Stomach (tissue), 9 donors: Measurements from ENCODE around the gene MRPL50. TPM values are rescaled to one million over a fixed set of nuclear protein-coding genes. Genes with fewer than 3 reads are reported as not detected.

Experiments
- DNase-seq, 2 donors: peaks; one replicate each; pipeline versions ENCODE4 v3.0.0 to v3.0.0-alpha.2; 2013 to 2019
- H3K27ac ChIP-seq, 5 donors: fragments of 200-600 bp in 4 of 5; sonication (generic) in 4 of 5; one replicate each; pipeline ENCODE4 v1.5.1; 2013 to 2019; ENCODE audit warnings: mild to moderate bottlenecking in 1 of 5, moderate library complexity in 1 of 5
- H3K27me3 ChIP-seq, 3 donors: fragments of 200-600 bp; sonication (generic); one replicate each; pipeline ENCODE4 v1.5.1; 2017 to 2019; ENCODE audit warnings: mixed run types in 1 of 3
- H3K36me3 ChIP-seq, 4 donors: fragments of 200-600 bp; sonication (generic); 1 replicate in 3 of 4; 2 replicates in 1 of 4; pipeline ENCODE4 v1.5.1; 2016 to 2019
- H3K4me1 ChIP-seq, 4 donors: fragments of 200-600 bp; sonication (generic); one replicate each; pipeline ENCODE4 v1.5.1; 2016 to 2019
- H3K4me3 ChIP-seq, 4 donors: fragments of 200-600 bp; sonication (generic) in 3 of 4; one replicate each; pipeline ENCODE4 v1.5.1; 2016 to 2019; ENCODE audit warnings: mild to moderate bottlenecking in 1 of 4
- H3K9me3 ChIP-seq, 4 donors: fragments of 200-600 bp; sonication (generic); one replicate each; pipeline ENCODE4 v1.5.1; 2016 to 2019
- CTCF ChIP-seq, 7 experiments: fragments of 450-650 bp in 4 of 7; fragments of 200-600 bp in 3 of 7; sonication (generic) in 3 of 7; IDR thresholded peaks; one replicate each; pipeline ENCODE4 v1.5.1; 2016 to 2019; ENCODE audit warnings: antibody characterized with exemption in 7 of 7, control low read depth in 2 of 7, mild to moderate bottlenecking in 1 of 7
- EP300 ChIP-seq: sonication (generic); formaldehyde crosslinking; IDR thresholded peaks from one replicate; pipeline ENCODE4 v1.6.1; 2017; ENCODE audit warnings: antibody characterized with exemption
- POLR2A ChIP-seq, 4 donors: fragments of 450-650 bp; IDR thresholded peaks; one replicate each; pipeline ENCODE4 v1.6.1; 2016; ENCODE audit warnings: antibody characterized with exemption in 4 of 4, control low read depth in 2 of 4, mild to moderate bottlenecking in 1 of 4, moderate library complexity in 1 of 4
- POLR2AphosphoS5 ChIP-seq, 3 donors: sonication (generic); formaldehyde crosslinking; IDR thresholded peaks; one replicate each; pipeline ENCODE4 v1.6.1; 2016; ENCODE audit warnings: antibody characterized with exemption in 3 of 3
- WGBS, 5 donors: extraction: QIAGEN DNeasy Blood & Tissue Kit in 3 of 5; methylation state at CpG; one replicate each; pipeline versions ENCODE4 v1.1.5 to v1.1.7; 2013 to 2018; 5-methylcytosine and 5-hydroxymethylcytosine counted together
- intact Hi-C: fragments of 100-400 bp; cut with DNase I; formaldehyde crosslinking; loops from one replicate; pipeline ENCODE4 v1.15.1; 2023; ENCODE audit warnings: low total_unique reads
- polyA plus RNA-seq, 3 donors: library from polyadenylated mRNA; stranded (reverse); fragments of 200-250 nt; gene quantifications; one replicate each; pipeline ENCODE4 v1.2.3, GENCODE V29; 2013
- total RNA-seq, 5 donors: library from RNA; depleted of rRNA; stranded (reverse); fragments of >200 nt; gene quantifications; one replicate each; pipeline versions ENCODE4 v1.1.0 to v1.2.3, GENCODE V29; 2014 to 2016
- donor health status: healthy with polysubstance abuse.
- donor health status: Bipolar disorder and iron deficiency.
- donor health status: healthy.

The MRPL50 gene
- total and polyA plus RNA-seq, 8 donors, result 0.87 to 46.1 (median 12.0) TPM

- DNase-seq, result peak; percentile 31 to 52
- intact Hi-C loops, result no loop called here
- 1 to 2% (median 1%) methylated on average over 21 to 28 of the region's 28 CpGs for WGBS, 5 donors
Observed at GRCh38 chr9:101398930-101399642, 668 bp upstream of the MRPL50 start.

GRCh38 chr9:101397746-101398067, 711 bp downstream of the MRPL50 start:
- Histone ChIP-seq H3K36me3 (peaks cover 20 to 28% (median 27%) of the 10 kb centered on the region in 4 donors), H3K9me3 (peaks cover 0 to 8% (median 0%) of the 10 kb centered on the region in 4 donors), H3K4me3 (peak overlapping the region; percentile 66 to 78 (median 71)), H3K27ac (peak overlapping the region in 4 of 5 donors; percentile 85 to 92 (median 88)), H3K27me3 (no peaks in the 10 kb centered on the region), H3K4me1 (peaks cover 17 to 54% (median 43%) of the 10 kb centered on the region in 4 donors)
- TF ChIP-seq EP300 (no peak), POLR2A (IDR thresholded peaks at IDR 0.05) (no peak), CTCF (IDR thresholded peaks at IDR 0.05) (no peak), POLR2AphosphoS5 (IDR thresholded peaks at IDR 0.05) (no peak)
- no peak for DNase-seq
- 3 to 9% (median 4%) methylated on average over 4 of the region's 4 CpGs for WGBS, 5 donors
- intact Hi-C loops, result no loop called here

More at GRCh38 chr9:101398930-101399642, 668 bp upstream of the MRPL50 start:
- Histone ChIP-seq H3K4me1 (peaks cover 17 to 54% (median 43%) of the 10 kb centered on the region in 4 donors), H3K4me3 (peak overlapping the region; percentile 66 to 78 (median 71)), H3K27ac (peak overlapping the region; percentile 67 to 92 (median 87)), H3K9me3 (peaks cover 0 to 15% (median 7%) of the 10 kb centered on the region in 4 donors), H3K36me3 (peaks cover 34 to 42% (median 41%) of the 10 kb centered on the region in 4 donors), H3K27me3 (no peaks in the 10 kb centered on the region)
- TF ChIP-seq CTCF (IDR thresholded peaks at IDR 0.05) (no peak), POLR2AphosphoS5 (IDR thresholded peaks at IDR 0.05) (no peak), EP300 (no peak), POLR2A (IDR thresholded peaks at IDR 0.05) (no peak)

GRCh38 chr9:101394687-101395086, 3.7 kb downstream of the MRPL50 start:
- Histone ChIP-seq H3K27ac (no peak overlapping the region), H3K9me3 (peaks cover 0 to 4% (median 0%) of the 10 kb centered on the region in 4 donors), H3K4me3 (no peak overlapping the region), H3K27me3 (no peaks in the 10 kb centered on the region), H3K36me3 (peaks cover 0 to 15% (median 13%) of the 10 kb centered on the region in 4 donors), H3K4me1 (peaks cover 11 to 32% (median 24%) of the 10 kb centered on the region in 4 donors)
- no peak for TF ChIP-seq POLR2A (IDR thresholded peaks at IDR 0.05)
- TF ChIP-seq EP300, result no peak
- TF ChIP-seq CTCF (IDR thresholded peaks at IDR 0.05), result no peak
- TF ChIP-seq POLR2AphosphoS5 (IDR thresholded peaks at IDR 0.05), result no peak
- DNase-seq, result no peak
- 89 to 96% (median 92%) methylated on average over 1 of the region's 1 CpG for WGBS, 5 donors
- intact Hi-C loops, result no loop called here

- intact Hi-C loops, result no loop called here
- peaks cover 0 to 4% (median 0%) of the 10 kb centered on the region in 4 donors for H3K9me3 ChIP-seq
- WGBS, 5 donors, result 97 to 100% (median 98%) methylated on average over 3 of the region's 3 CpGs
- no peak for DNase-seq
- no peak overlapping the region for H3K27ac ChIP-seq
- H3K4me1 ChIP-seq, result peaks cover 8 to 28% (median 20%) of the 10 kb centered on the region in 4 donors
- H3K27me3 ChIP-seq, result no peaks in the 10 kb centered on the region
- peaks cover 9 to 28% (median 24%) of the 10 kb centered on the region in 4 donors for H3K36me3 ChIP-seq
- H3K4me3 ChIP-seq, result no peak overlapping the region
- TF ChIP-seq POLR2A (IDR thresholded peaks at IDR 0.05), result no peak
- TF ChIP-seq EP300, result no peak
- no peak for TF ChIP-seq POLR2AphosphoS5 (IDR thresholded peaks at IDR 0.05)
- TF ChIP-seq CTCF (IDR thresholded peaks at IDR 0.05), result no peak
Observed at GRCh38 chr9:101393135-101393534, 5.3 kb downstream of the MRPL50 start.
